ENCODE measurements around the gene GCK. TPM values are rescaled to one million over a fixed set of nuclear protein-coding genes. Genes with fewer than 3 reads are reported as not detected.

The GCK gene
- total and polyA plus RNA-seq, 2 of the 13 experiments (the other 11 are each of a cell fraction or from before 2014, with no cell fraction given) = not detected

GRCh38 chr7:44134943-44135628 is 54.2 kb downstream of the GCK start:
- Histone ChIP-seq H3K9me3 (ENCODE audit: low read length) (no peaks in the 10 kb centered on the region), H3K9ac (ENCODE audit: insufficient read depth, low read depth, low read length) (no peak overlapping the region), H3K4me1 (ENCODE audit: insufficient read depth, low read length) (peaks cover 23% of the 10 kb centered on the region), H2AFZ (ENCODE audit: low read length) (no peak overlapping the region), H4K20me1 (ENCODE audit: insufficient read depth, low read length) (no peaks in the 10 kb centered on the region), H3K4me2 (ENCODE audit: low read depth, low read length) (no peak overlapping the region), H3K27ac (ENCODE audit: extremely low read length, insufficient read depth, low read length) (no peak overlapping the region), H3K27me3 (ENCODE audit: control insufficient read depth in 1 of 2, insufficient read depth in 2 of 2, low read length in 2 of 2) (peaks cover 2 to 3% of the 10 kb centered on the region in 2 experiments; a peak in 1 of 5 replicates), H3K79me2 (ENCODE audit: insufficient read depth, low read length) (no peaks in the 10 kb centered on the region), H3K4me3 (replicated peaks in 1 of 3; ENCODE audit: insufficient read depth in 1 of 3, low read depth in 2 of 3, low read length in 3 of 3) (no peak overlapping the region), H3K36me3 (replicated peaks in 1 of 2; ENCODE audit: control insufficient read depth in 1 of 2, insufficient read depth in 2 of 2, low read length in 2 of 2) (no peaks in the 10 kb centered on the region)
- CTCF ChIA-PET (ENCODE audit: low intra/inter-chr PET ratio, low total read pairs) = no interaction called here
- in situ Hi-C loops (cut with HindIII; ENCODE audit: extremely low pct_ligation_motif_present, low pct_unique_long_range_greater_than_20kb) = no loop called here
- DNase-seq (ENCODE audit: low spot score) = no peak
- POLR2A ChIA-PET = no interaction called here
- no peak for ATAC-seq
- 69% methylated on average over 4 of the region's 4 CpGs for WGBS (ENCODE audit: low lambda C conversion rate)
- TF ChIP-seq HNRNPK (IDR thresholded peaks at IDR 0.05; ENCODE audit: low read depth, low read length, poor library complexity, severe bottlenecking) = no peak
- TF ChIP-seq ZNF850 (CRISPR knock-in tag; conservative IDR thresholded peaks at IDR 0.05) = no peak
- TF ChIP-seq TERF1 (CRISPR knock-in tag; IDR thresholded peaks at IDR 0.05) = no peak
- TF ChIP-seq ZNF350 (CRISPR knock-in tag; IDR thresholded peaks at IDR 0.05; ENCODE audit: borderline replicate concordance, low read depth) = no peak
- no peak for TF ChIP-seq ZNF784 (CRISPR knock-in tag; IDR thresholded peaks at IDR 0.05; ENCODE audit: borderline replicate concordance)
- TF ChIP-seq MAX (IDR thresholded peaks at IDR 0.05) = no peak
- TF ChIP-seq RAD21 (CRISPR knock-in tag; IDR thresholded peaks at IDR 0.05) = no peak
- TF ChIP-seq TBL1XR1 (IDR thresholded peaks at IDR 0.05; ENCODE audit: borderline replicate concordance, low read length, partially characterized antibody) = no peak
- no peak for TF ChIP-seq ZBTB8A (CRISPR knock-in tag; IDR thresholded peaks at IDR 0.05; ENCODE audit: borderline replicate concordance, low read depth)
- no peak for TF ChIP-seq REST (IDR thresholded peaks at IDR 0.05; ENCODE audit: borderline replicate concordance in 1 of 2, low read depth in 1 of 2, low read length in 2 of 2)
- no peak for TF ChIP-seq ZNF792 (CRISPR knock-in tag; IDR thresholded peaks at IDR 0.05)
- TF ChIP-seq ZNF780A (CRISPR knock-in tag; IDR thresholded peaks at IDR 0.05) = no peak
- TF ChIP-seq MIXL1 (CRISPR knock-in tag; IDR thresholded peaks at IDR 0.05) = no peak
- no peak for TF ChIP-seq ATM (IDR thresholded peaks at IDR 0.05; ENCODE audit: borderline replicate concordance)
- intact Hi-C loops (cut with micrococcal nuclease; ENCODE audit: unreplicated experiment) = loop anchor here (10.0 kb wide), 1 partner anchor 60 kb away; no protein-coding TSS in a partner anchor
- BruUV-seq (replicated peaks) = no TSS peak
- FAIRE-seq = no peak

Measured in HepG2 (cell line).